Muscle of back (tissue), 11 donors: ENCODE results near the gene RAPGEF2. TPM values are rescaled to one million over a fixed set of nuclear protein-coding genes. Genes with fewer than 3 reads are reported as not detected.
A peak's percentile ranks its signal among the peaks of the same experiment; 100 is the strongest.

Experiments used
- DNase-seq, 3 donors: peaks; one replicate each; pipeline versions ENCODE4 v3.0.0 to v3.0.0-alpha.2; 2013
- polyA plus RNA-seq, 10 donors: library from polyadenylated mRNA; unstranded; fragments of 120-200 nt; gene quantifications; one replicate each; pipeline ENCODE4 v1.2.1, GENCODE V29; 2013; ENCODE audit not compliant: insufficient read length in 10 of 10

Gene RAPGEF2
- polyA plus RNA-seq, 10 donors, result 22.5 to 34.2 (median 27.5) TPM

DNA sequence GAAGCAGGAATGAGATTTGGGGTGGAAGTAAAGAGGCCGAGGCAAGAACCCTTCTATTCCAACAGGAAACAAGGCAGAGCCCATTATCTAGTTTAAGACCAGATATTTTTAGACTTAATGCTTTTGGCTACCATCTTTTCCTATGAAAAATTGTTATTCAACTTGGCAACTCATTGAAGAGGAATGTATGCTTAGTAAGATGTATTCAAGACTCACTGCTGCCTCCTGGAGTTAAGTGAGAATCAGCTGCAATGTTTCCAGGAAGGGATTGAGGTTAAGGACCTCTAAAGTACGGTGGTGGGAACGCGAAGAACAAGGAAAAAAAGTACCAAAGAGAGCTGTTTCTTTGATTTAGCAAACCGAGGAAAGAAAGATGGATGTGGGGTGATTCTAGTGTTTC, 89.1 kb downstream of the RAPGEF2 start:
- no peak for DNase-seq

GRCh38 chr4:159193046-159193620, 90.3 kb downstream of the RAPGEF2 start:
- DNase-seq, result no peak

- no peak for DNase-seq
Observed at GRCh38 chr4:159195361-159195769, 92.5 kb downstream of the RAPGEF2 start.

GRCh38 chr4:159197260-159197884, 94.5 kb downstream of the RAPGEF2 start:
- peak in 1 of 3 donors; percentile 43 for DNase-seq

DNA sequence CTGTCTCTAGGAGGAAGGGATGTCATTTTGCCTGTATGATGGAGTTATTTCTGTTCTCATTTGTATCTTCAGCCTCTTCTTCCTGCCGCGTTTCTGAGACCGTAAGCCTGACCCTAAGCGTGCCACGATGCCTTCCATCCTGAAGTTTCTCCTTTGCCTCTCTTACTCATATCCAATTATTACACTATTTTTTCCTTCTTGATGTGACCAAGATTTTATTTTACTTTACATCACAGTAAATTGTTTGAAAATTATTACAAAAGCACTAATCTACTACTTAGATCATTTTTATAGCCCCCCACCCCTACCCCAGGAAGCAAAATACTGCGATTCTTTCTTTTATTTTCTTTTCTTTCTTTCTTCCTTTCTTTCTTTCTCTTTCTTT, 95.0 kb downstream of the RAPGEF2 start:
- DNase-seq, result no peak

DNA sequence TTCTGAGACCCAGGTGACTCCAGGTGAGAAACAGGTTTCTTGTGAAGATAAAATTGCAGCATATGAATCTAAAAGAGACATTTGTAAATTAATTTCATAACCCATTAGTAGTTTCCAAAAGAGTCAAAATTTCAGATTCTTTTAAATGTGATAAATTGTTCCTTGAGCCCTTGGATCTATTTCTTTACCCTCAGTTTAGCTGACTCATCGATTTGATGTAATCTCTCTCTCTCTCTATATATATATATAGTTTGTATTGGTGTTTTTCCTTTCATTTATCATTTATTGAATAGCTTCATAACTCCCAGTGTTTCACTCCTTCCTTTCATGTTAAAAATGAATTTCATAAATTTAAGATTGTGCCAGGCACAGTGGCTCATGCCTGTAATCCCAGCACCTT, 96.9 kb downstream of the RAPGEF2 start:
- DNase-seq, result no peak

DNA sequence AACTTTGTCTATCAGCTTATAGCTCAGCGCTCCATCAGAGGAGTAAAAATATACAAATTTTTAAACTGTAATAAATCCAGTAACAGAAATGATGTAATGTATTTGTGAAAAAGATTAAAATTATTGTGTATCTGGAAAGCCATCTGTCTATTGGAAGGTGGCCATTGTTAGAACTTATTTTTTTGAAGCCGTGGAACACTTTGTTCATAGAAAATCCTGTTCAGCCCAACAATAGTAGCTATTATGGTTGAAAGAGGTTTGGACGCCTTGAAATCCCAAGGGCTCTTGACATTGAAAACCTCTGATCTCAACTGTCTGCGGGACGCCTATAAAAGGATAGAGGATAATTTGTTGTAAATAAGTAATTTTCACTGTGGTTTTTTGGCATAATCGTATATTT, 98.3 kb downstream of the RAPGEF2 start:
- peak in 2 of 3 donors; percentile 49 to 64 for DNase-seq

- DNase-seq, result no peak
Observed at GRCh38 chr4:159204566-159204965, 101.7 kb downstream of the RAPGEF2 start.

GRCh38 chr4:159205466-159205865, 102.6 kb downstream of the RAPGEF2 start:
- no peak for DNase-seq

DNA sequence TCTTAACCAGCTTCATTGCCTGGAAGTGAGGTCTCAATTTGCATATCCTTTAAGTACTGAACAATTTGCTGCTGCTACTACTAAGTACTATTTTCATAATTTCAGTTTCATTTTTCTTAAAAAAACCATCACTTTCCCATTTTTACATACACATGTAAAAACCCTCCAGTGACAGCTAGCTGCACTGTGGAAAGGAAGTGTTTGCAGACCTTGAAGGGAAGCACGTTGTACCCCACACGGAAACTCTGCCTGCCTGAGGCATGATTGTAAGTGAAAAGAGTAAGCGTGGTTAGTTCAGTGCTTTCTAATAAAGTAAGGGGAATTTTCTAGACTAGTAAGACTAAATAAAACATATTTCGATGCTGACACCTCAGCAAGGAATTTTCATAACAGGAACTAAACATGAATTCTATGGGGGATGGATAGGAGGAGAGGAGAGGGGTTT, 103.6 kb downstream of the RAPGEF2 start:
- DNase-seq, result no peak

DNA sequence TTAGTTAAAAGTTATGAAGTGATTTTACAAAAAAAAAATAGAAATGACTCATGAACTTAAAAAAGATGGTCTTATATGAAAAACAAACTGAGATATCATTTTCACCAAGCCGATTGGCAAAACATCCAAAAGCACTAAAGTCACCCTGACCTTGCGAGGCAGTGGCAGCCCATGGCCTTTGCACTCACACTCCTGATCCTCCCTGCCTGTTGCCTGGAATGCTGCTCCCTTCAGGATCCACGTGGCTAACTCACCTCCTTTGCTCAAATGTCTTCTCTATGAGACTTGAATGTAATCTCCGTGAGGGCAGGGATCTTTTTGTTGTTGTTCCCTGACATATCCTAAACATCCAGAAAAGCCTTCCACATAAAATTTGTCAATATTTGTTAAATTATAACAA, 106.4 kb downstream of the RAPGEF2 start:
- no peak for DNase-seq

- DNase-seq, result no peak
Observed at GRCh38 chr4:159210975-159211374, 108.1 kb downstream of the RAPGEF2 start.

GRCh38 chr4:159212675-159213293, 109.9 kb downstream of the RAPGEF2 start:
- DNase-seq, result peak in 1 of 3 donors; percentile 41

DNA sequence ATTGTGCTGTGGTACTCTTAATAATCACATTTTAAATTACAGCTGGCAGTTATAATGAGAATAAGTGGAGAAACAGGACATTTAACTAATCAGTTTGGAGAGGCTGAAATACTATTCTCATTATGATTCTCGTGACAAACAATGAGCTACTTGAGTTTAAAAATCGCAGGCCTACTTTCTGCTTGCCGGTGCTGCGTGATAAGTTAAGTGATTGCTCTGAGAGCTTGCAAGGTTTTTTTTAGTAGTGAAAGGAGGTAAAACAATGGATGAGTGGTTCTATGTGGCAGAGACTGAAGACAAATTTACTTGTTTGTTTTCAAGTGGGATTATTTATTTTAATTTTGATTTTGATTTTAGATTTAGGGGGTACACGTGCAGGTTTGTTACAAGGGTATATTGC, 114.0 kb downstream of the RAPGEF2 start:
- DNase-seq, result no peak

DNA sequence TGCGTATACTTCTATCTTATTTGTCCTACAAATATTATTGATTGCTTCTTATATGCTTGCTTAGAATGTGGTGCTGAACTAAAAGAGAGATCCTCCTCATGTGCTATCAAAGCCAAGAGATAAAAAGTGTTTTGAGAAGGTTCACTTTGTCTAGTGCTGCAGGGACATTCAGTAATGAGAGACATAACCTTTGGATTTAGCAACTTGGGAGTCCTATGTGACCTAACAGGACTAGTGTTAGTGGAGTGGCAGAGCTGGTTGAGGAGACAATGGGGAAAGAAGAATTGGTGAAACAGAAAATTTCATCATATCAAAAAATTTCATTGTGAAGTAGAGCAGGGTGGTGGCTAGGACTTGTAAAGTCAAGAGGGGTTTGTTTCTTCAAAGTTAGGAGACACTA, 117.0 kb downstream of the RAPGEF2 start:
- DNase-seq, result no peak

- peak in 1 of 3 donors; percentile 40 for DNase-seq
Observed at GRCh38 chr4:159220353-159220752, 117.5 kb downstream of the RAPGEF2 start.

GRCh38 chr4:159221280-159221679, 118.4 kb downstream of the RAPGEF2 start:
- DNase-seq, result no peak

DNA sequence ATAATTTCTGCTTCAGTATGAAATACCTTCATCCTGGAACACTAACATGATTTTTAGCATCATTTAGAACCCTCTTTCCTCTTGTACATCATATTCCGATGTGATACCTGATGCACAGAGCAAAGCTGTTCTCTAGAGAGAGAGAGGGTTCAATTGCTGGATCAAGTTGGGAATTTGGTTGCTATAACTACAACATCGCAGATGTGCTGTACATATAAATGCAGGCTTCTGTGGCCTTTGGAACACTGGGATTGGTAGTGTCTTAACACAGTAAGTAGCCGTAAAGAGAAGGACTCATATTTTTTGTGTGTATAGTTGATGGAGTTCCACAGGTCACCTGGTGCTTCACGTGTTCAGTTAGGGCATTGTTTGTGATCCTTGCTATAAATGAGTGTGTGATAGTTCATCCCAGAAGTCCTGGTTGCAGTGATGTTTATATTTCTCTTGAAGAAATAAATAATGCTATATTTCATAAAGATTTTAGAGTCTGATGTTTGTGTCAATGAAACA, 119.2 kb downstream of the RAPGEF2 start:
- no peak for DNase-seq

- DNase-seq, result no peak
Observed at GRCh38 chr4:159224408-159224807, 121.5 kb downstream of the RAPGEF2 start.

DNA sequence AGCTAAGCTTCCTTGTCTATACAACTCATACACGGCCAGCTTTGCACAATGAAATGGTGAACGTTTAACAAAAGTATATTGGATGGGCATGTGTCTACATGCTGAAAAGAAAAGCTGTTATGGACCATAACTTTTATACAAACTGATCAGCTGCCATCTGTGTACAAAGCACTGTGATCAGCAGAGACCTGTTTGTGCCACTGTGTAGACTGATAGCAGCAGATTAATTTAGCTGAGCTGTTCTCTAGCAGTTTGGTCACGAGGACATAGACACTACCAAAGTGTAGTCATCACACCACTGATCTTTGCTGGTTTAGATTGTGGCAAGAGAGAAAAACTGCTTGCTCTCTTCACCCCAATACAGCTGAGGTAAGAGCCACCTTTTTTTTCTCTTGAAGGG, 124.5 kb downstream of the RAPGEF2 start:
- no peak for DNase-seq

DNA sequence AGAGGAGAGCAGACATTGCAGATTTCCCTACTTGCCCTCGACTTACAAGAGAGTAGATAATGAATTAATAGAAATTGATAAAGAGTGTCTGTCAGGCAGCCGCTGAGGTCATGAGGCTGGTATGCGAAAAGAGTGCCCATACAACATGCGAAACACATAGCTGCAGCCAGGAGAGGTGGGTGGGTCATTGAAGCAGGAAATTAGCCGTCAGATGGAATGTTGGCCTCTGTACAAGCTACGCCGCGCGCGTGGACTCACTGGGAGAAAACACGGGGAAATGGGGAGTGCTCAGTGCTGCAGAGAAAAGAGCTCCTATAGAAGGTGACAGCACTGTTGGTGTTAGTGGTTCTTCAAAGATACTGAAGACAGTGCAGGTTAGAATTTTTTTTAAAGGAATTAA, 125.1 kb downstream of the RAPGEF2 start:
- peak; percentile 73 to 81 (median 78) for DNase-seq

DNA sequence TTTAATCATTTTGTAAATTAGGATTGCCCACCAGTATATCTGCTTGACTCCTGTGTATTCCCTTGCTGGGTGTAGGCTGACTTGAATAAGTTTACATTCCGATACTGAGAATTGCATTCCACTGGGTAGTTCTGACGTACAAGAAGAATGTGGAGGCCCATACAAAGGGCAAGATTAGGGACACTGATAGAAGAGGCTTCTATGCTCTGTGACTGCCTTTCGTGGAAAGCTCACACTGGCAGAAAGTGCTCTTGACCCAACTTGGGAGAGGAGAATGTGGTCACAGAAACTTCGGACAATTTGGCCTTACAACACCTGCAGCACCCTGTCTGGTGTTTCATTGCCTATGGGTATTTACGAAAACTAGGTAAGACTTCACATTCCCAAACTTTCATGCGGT, 126.3 kb downstream of the RAPGEF2 start:
- peak in 1 of 3 donors; percentile 61 for DNase-seq

GRCh38 chr4:159232465-159233106, 129.7 kb downstream of the RAPGEF2 start:
- no peak for DNase-seq
